Smooth muscle cell (in vitro differentiated cells): ENCODE data around the gene SAMMSON. TPM values are rescaled to one million over a fixed set of nuclear protein-coding genes. Genes with fewer than 3 reads are reported as not detected.

Source experiments
- DNase-seq: peaks from one replicate; lab custom pipeline; 2025; ENCODE audit not compliant: unreplicated experiment; lab: John Stamatoyannopoulos, UW
- H2AFZ ChIP-seq: fragments of 200-600 bp; sonication (generic); 2 replicates; pipeline ENCODE4 v1.6.0; 2016; ENCODE audit warnings: antibody characterized with exemption, low read depth, mild to moderate bottlenecking
- H3F3A ChIP-seq: fragments of 200-600 bp; sonication (generic); 2 replicates; pipeline ENCODE4 v1.6.0; 2017; ENCODE audit warnings: antibody characterized with exemption, low read depth
- H3K27ac ChIP-seq: fragments of 200-600 bp; sonication (generic); 2 replicates; pipeline ENCODE4 v1.5.1; 2016; ENCODE audit warnings: low read depth, mild to moderate bottlenecking
- H3K27me3 ChIP-seq: fragments of 200-600 bp; sonication (generic); 2 replicates; pipeline ENCODE4 v1.6.1; 2016; ENCODE audit warnings: low read depth, mild to moderate bottlenecking
- H3K36me3 ChIP-seq: fragments of 200-600 bp; sonication (generic); 2 replicates; pipeline ENCODE4 v1.5.1; 2016; ENCODE audit warnings: low read depth
- H3K4me1 ChIP-seq: fragments of 200-600 bp; sonication (generic); 2 replicates; pipeline ENCODE4 v1.5.1; 2016; ENCODE audit warnings: low read depth
- H3K4me2 ChIP-seq: fragments of 200-600 bp; sonication (generic); 2 replicates; pipeline ENCODE4 v1.6.0; 2016; ENCODE audit warnings: mild to moderate bottlenecking
- H3K4me3 ChIP-seq: fragments of 200-600 bp; sonication (generic); 2 replicates; pipeline ENCODE4 v1.5.1; 2016; ENCODE audit warnings: mild to moderate bottlenecking
- H3K79me2 ChIP-seq: fragments of 200-600 bp; sonication (generic); 2 replicates; pipeline ENCODE4 v1.6.0; 2016; ENCODE audit warnings: low read depth, mild to moderate bottlenecking
- H3K9ac ChIP-seq: fragments of 200-600 bp; sonication (generic); 2 replicates; pipeline ENCODE4 v1.6.0; 2016; ENCODE audit warnings: low read depth
- H3K9me3 ChIP-seq: fragments of 200-600 bp; sonication (generic); replicated peaks from 2 replicates; pipeline ENCODE4 v1.5.1; 2016; ENCODE audit warnings: low read depth
- H4K20me1 ChIP-seq: fragments of 200-600 bp; sonication (generic); 2 replicates; pipeline ENCODE4 v1.6.0; 2016; ENCODE audit warnings: low read depth
- CTCF ChIP-seq: fragments of 200-600 bp; sonication (generic); IDR thresholded peaks from 2 replicates; pipeline ENCODE4 v1.5.1; 2017; ENCODE audit warnings: borderline replicate concordance, mild to moderate bottlenecking, antibody characterized with exemption; ENCODE audit not compliant: insufficient read depth, poor library complexity, severe bottlenecking
- WGBS: methylation state at CpG from one replicate; pipeline ENCODE4 v1.1.7; 2016; ENCODE audit warnings: low lambda C conversion rate; 5-methylcytosine and 5-hydroxymethylcytosine counted together
- polyA plus RNA-seq: library from polyadenylated mRNA; unstranded; fragments of >200 nt; fragmentation: Nextera tagmentation; extraction: Ambion mirVana; gene quantifications from 2 replicates; pipeline ENCODE4 v1.2.1, GENCODE V29; 2016
- total RNA-seq: library from RNA; depleted of rRNA; stranded (reverse); fragments of >200 nt; gene quantifications from 2 replicates; pipeline ENCODE4 v1.2.3, GENCODE V29; 2014

Gene SAMMSON
- total and polyA plus RNA-seq, 2 experiments from 2014 or later, result not detected

- H3K9me3 ChIP-seq, result no peaks in the 10 kb centered on the region
- H3K9ac ChIP-seq, result no peak overlapping the region
- no peaks in the 10 kb centered on the region for H3K79me2 ChIP-seq
Observed at GRCh38 chr3:69972672-69973071, 26.9 kb upstream of the SAMMSON start.

DNA sequence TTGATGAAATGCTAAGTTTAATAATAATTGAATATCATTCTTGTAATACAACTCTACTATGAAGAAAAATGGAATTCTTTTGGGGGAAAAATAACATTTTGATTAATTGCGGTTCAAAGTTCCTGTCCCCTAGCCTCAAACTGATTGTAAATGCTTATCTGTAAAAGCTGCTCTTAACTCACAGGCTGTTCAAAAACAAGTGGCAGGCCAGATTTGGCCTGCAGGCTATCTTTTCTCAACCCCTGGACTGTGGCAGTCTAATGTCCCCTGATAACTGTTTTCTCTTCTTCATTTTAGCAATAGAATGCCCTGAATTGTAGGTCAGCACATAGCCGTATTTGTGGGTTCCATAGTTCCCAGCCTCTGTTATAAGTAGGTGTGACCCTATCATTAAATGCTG lies 23.5 kb upstream of the SAMMSON start:
- no peak overlapping the region for H3K27ac ChIP-seq
- no peaks in the 10 kb centered on the region for H3K27me3 ChIP-seq
- no peaks in the 10 kb centered on the region for H3K36me3 ChIP-seq
- H3F3A ChIP-seq, result no peaks in the 10 kb centered on the region
- no peak overlapping the region for H3K4me3 ChIP-seq
- H3K79me2 ChIP-seq, result no peaks in the 10 kb centered on the region
- H3K4me2 ChIP-seq, result no peak overlapping the region
- no peak overlapping the region for H2AFZ ChIP-seq
- no peaks in the 10 kb centered on the region for H3K9me3 ChIP-seq
- no peak for DNase-seq
- H3K4me1 ChIP-seq, result no peaks in the 10 kb centered on the region
- H3K9ac ChIP-seq, result no peak overlapping the region
- H4K20me1 ChIP-seq, result no peaks in the 10 kb centered on the region
- WGBS, result 67% methylated on average over 2 of the region's 2 CpGs
- TF ChIP-seq CTCF, result no peak

More at GRCh38 chr3:69972672-69973071, 26.9 kb upstream of the SAMMSON start:
- Histone ChIP-seq H3K4me3 (no peak overlapping the region), H3F3A (no peaks in the 10 kb centered on the region), H3K36me3 (no peaks in the 10 kb centered on the region), H3K4me1 (no peaks in the 10 kb centered on the region), H2AFZ (no peak overlapping the region), H4K20me1 (no peaks in the 10 kb centered on the region), H3K27me3 (no peaks in the 10 kb centered on the region), H3K27ac (no peak overlapping the region), H3K4me2 (no peak overlapping the region)
- WGBS, result 94% methylated on average over 4 of the region's 4 CpGs
- DNase-seq, result no peak
- no peak for TF ChIP-seq CTCF

GRCh38 chr3:69983546-69984265 lies 15.8 kb upstream of the SAMMSON start:
- H3K9me3 ChIP-seq, result no peaks in the 10 kb centered on the region
- H3K4me3 ChIP-seq, result no peak overlapping the region
- H3K27ac ChIP-seq, result no peak overlapping the region
- no peaks in the 10 kb centered on the region for H3K36me3 ChIP-seq
- no peak overlapping the region for H3K9ac ChIP-seq
- H4K20me1 ChIP-seq, result no peaks in the 10 kb centered on the region
- H3K27me3 ChIP-seq, result no peaks in the 10 kb centered on the region
- H3K79me2 ChIP-seq, result no peaks in the 10 kb centered on the region
- H3F3A ChIP-seq, result no peaks in the 10 kb centered on the region
- no peak for DNase-seq
- no peak for TF ChIP-seq CTCF
- no peak overlapping the region for H3K4me2 ChIP-seq
- no peak overlapping the region for H2AFZ ChIP-seq
- whole genome bisulfite sequencing, result 83% methylated on average over 5 of the region's 5 CpGs
- H3K4me1 ChIP-seq, result no peaks in the 10 kb centered on the region

DNA sequence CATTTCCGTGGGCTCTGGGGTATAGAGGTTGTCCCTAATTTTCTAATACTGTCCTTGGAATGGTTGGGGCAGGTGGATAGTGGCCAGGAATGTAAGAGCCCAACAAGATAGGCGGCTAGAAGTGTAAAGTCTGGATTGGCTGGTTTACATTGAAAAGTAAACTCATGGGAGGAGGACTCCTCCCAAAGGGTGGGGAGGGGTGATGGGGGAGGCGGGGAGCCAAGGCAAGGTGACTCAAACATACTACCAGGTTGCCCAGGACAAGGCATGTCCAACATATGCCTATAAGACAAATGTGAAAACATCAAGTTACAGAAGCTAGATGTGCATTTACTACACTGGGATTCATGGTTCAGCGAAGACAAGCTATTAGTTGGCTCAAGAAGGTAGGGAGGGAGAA lies 14.3 kb upstream of the SAMMSON start:
- Histone ChIP-seq H3K4me1 (no peaks in the 10 kb centered on the region), H3K27me3 (no peaks in the 10 kb centered on the region), H3K4me3 (no peak overlapping the region), H3K9me3 (no peaks in the 10 kb centered on the region), H2AFZ (no peak overlapping the region), H3K9ac (no peak overlapping the region), H3K36me3 (no peaks in the 10 kb centered on the region), H4K20me1 (no peaks in the 10 kb centered on the region), H3K27ac (no peak overlapping the region), H3K4me2 (no peak overlapping the region), H3F3A (no peaks in the 10 kb centered on the region), H3K79me2 (no peaks in the 10 kb centered on the region)
- no peak for TF ChIP-seq CTCF
- DNase-seq, result no peak
- WGBS, result 89% methylated on average over 4 of the region's 4 CpGs
